GF-D8 (cell line): ENCODE results near the gene WNT9A.

Source experiments
- DNase-seq: peaks from one replicate; lab custom pipeline; 2025; lab: John Stamatoyannopoulos, UW

Gene WNT9A

DNA sequence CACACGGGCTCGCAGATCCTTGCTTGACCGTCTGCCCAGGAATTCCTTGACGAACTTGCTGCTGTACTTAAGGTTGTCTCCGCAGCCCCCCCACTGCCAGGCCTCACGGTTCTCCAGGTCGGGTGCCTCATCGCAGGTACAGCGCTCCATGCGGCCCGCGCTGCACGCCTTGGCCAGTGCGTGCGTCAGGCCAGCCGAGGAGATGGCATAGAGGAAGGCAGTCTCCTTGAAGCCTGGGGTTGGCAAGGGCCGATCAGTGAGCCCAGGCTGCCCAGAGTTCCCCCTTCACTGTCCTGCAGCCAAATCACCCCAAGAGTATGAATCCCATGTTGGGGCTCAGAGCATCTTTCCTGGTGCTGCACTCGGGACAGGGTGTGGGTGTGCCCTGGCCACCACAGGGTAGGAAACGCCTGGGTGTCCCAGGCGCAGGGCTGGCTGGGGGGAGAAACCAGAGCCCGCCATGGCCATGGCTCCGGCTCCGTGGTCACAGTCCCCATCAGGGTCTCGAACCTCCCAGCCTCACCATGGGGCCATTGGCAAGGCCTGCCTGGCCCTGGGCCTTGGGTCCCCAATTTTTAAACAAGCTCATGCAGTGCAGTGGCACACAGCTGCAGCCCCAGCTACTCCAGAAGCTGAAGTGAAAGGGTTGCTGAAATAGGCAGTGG is 23.4 kb downstream of the WNT9A start:
- no peak for DNase-seq

DNA sequence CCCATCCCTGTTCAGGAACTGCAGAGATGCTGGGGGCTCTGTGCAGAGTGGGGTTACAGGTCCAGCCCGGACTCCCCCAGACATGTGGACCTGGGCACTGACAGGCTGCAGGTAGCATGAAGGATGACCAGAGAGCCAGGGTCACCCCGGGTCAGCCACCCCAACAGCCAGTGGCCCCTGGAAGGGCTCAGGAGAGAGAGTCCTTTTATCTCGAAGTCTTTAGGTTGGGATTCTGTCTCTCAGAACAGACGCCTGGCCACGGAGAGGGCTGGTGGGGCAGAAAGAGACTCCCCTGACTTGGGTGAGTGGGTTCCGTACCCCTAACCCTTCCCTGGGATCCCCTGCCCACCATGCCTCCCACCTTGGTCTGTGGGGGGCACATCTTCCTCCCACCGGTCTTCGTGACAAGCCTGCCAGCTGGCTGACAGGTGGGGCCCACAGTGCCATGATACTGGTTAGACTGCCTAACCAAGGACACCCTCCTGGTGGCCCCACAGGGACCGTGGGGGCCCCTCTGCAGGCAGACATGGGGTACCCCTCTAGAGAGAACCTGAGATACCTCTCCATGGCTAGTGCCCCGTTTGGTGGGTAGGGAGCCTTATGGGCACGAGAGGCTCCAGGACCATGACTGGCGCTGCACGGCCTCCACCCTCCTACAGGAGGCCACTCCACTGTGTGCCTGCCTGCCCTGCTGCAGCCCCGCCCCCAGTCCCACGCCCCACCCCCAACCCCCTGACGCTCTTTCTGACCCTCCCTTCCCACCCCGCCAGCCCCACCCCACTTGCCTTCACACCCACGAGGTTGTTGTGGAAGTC is 24.2 kb downstream of the WNT9A start:
- DNase-seq = no peak

DNA sequence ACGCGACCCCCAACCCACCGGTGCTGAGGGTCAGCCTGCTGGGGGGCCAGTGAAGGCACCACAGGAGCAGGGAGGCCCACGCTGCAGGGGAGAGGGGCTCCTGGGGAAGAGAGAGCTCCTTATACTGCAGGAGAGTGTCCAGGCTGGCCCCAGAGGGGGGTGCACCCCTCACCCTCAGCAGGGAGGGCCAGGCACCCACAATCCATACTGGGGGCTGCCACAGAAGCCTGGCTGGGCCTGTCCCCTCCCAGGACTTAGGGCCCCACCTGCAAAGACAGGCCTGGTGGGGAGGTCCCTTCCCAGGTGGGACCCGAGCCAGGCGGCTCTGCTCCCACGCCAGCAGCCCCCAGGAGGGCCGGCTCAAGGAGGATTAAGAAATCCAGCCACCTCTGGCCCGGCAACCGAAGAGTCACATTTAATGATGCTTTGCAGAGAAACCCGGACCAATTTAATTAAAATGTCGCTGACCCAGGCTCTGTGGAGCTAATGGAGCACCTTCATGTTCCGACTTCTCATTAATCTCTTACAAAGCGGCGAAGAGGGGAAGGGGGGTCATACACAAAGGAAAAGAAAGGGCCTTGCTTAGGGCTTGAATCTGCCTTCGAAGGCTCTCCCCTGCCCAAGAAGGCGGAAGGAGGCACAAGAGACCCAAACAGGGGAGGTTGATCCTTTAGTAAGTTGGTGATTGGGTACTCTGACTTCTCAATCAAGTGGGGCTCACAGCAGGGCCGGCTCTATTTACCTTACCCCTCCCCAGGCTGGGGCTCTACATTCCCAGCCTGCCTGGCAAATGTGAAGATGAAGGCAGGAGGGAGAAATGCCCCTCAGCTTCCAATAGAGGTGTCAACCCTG is 25.0 kb downstream of the WNT9A start:
- no peak for DNase-seq

GRCh38 chr1:227921461-227922185 is 26.1 kb downstream of the WNT9A start:
- DNase-seq = no peak

- no peak for DNase-seq
Observed at GRCh38 chr1:227920896-227921295, 26.8 kb downstream of the WNT9A start.

- no peak for DNase-seq
Observed at GRCh38 chr1:227920426-227920825, 27.3 kb downstream of the WNT9A start.

DNA sequence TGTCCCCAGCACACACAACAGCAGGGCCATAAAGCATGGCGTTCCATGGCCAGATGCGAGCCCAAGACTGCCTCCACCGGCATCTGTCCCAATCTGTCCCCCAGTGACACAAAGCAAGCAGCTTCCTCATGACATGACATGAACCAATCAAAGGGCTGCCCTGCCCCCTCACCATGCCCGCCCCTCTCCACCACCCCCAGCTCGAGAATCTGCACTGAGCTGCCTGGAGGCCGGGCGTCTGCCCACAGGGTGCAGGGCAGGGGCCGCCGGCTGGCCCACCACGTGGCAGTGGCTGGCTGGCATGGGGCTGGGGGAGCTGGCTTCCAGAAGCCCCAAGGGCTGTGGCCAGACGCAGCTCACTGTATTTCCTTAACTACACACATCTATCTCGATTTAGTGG is 27.8 kb downstream of the WNT9A start:
- DNase-seq = no peak

DNA sequence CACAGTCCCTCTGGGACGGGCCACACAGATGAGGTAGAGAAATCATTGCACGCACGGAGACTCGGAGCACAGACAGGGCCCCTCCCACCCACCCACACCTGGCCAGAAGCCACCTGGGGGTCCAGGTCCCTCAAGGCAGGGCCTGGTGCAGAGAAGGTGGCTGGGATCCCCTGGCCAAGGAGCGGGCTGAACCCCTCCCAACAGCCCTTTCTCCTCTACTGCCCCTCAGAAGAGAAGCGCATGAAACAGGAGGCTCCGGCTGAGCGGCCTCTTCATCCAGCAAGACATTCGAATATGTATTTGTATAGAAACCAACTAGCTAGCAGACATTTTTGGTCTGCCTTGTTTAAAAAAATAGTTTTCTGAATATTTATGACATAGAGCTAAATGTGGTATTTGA is 29.0 kb downstream of the WNT9A start:
- no peak for DNase-seq

GRCh38 chr1:227918083-227918700 is 29.5 kb downstream of the WNT9A start:
- no peak for DNase-seq

- no peak for DNase-seq
Observed at GRCh38 chr1:227917081-227917950, 30.4 kb downstream of the WNT9A start.

DNA sequence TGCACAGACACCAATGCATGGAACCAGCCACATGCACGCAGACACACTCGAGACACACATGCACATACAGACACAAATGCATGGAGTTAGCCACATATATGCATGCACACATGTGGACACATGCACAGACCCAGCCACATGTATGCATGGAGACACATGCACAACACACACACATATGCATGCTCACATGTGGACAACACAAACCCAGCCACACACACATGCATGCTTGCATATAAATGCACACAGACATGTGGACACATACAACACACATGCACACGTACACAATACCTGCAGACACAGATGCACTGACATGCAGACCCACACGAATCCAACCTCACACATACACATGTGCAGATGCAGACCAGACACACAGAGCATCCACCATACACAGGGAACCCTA is 31.1 kb downstream of the WNT9A start:
- no peak for DNase-seq

GRCh38 chr1:227915564-227916553 is 31.9 kb downstream of the WNT9A start:
- DNase-seq = no peak

DNA sequence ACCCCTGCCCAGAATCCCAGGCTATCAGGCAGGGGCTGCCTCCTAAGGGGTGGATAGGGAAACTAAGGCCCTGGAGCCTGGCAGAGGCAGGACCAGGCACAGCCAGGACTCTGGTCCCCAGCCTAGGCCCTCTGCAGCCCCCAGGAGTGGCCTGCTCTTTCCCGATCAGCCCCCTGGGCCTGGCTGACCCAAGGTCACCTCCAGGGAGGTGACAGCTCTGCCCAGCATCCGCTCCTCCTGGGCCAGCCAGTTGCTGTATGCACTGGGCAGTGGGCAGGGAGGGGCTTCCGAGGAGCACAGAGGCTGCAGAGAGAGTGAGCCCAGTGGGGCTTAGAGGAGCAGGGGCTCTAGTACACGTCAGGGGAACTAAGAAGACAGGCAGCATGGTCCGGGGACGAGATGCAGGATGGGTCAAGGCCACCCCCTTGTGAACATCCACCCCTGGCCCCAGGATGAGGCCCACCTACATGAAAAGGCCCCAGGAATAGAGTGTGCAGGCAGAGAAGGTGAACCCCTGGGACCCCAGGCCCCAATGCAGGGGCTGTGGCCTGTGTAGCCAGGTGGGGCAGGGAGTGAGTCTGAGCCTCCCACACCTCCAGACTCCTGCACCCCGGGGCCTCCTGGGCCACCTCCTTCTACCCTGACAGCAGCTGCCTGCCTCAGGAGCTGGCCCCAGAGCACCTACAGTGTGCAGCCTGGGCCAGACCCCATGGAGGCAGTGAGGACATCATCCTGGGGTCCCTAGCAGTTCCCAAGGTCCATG is 32.8 kb downstream of the WNT9A start:
- DNase-seq = no peak

- DNase-seq = no peak
Observed at GRCh38 chr1:227913764-227914721, 33.7 kb downstream of the WNT9A start.

GRCh38 chr1:227913396-227913763 is 34.4 kb downstream of the WNT9A start:
- no peak for DNase-seq

DNA sequence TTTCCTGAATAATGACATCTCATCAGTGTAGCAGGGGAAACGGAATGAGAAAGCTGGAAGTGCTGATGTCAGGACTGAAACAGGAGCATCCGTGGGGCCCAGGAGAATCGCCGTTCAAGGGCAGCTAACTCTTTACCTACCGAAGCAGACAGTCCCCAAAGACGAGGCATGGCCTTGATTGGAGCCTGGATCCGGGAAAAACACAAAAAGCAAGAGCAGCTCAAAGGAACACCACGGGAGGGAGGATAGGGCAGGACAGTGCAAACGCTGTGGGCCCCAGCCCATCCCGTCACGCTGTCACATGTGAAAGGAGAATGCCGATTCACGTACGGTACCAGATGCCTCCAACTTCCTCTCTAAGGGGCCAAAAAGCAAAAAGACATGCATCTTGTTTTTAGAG is 34.9 kb downstream of the WNT9A start:
- no peak for DNase-seq

DNA sequence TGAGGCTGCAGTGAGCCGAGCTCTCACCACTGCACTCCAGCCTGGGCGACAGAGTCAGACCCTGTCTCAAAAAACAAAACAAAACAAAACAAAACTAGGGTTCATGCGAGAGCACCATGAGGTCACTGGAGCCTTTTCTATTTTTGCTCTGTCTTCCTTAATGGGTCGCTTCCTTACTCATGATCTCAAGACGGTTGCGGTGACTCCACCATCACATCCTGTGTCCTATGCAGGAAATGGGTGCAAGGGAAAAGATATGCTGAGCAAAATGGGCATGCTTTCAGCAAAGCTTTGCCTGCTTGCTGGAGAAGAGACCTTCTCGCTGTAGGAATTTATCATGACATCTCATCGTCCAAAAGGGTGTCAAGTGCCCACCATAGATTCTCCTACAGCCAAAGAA is 36.4 kb downstream of the WNT9A start:
- no peak for DNase-seq
